HG03439 (cell line): ENCODE data around the gene NID1.
"Not testable (repeated sequence)": the region's sequence is repeated elsewhere in the genome, so short reads cannot be mapped to it uniquely, and the experiment has no call there.

ENCODE experiments used
- ATAC-seq: cut with Tn5 transposase; IDR thresholded peaks from one replicate; pipeline ENCODE4 v1.9.1; 2021; ENCODE audit warnings: mild to moderate bottlenecking, moderate library complexity; ENCODE audit not compliant: unreplicated experiment

The NID1 gene

GRCh38 chr1:235971020-235971419 is 93.9 kb downstream of the NID1 start:
- no peak for ATAC-seq

- ATAC-seq, result no peak
Measured at GRCh38 chr1:235968831-235969230, 96.1 kb downstream of the NID1 start.

- ATAC-seq, result not testable (repeated sequence)
Measured at GRCh38 chr1:235966134-235966533, 98.8 kb downstream of the NID1 start.

GRCh38 chr1:235960809-235961208 is 104.1 kb downstream of the NID1 start:
- no peak for ATAC-seq

GRCh38 chr1:235958021-235958420 is 106.9 kb downstream of the NID1 start:
- ATAC-seq, result no peak

- no peak for ATAC-seq
Measured at GRCh38 chr1:235955777-235956176, 109.1 kb downstream of the NID1 start.

- ATAC-seq, result peak; percentile 92
Measured at GRCh38 chr1:235954306-235955283, 110.3 kb downstream of the NID1 start.

GRCh38 chr1:235953801-235954200 is 111.1 kb downstream of the NID1 start:
- no peak for ATAC-seq

GRCh38 chr1:235952950-235953615 is 111.8 kb downstream of the NID1 start:
- no peak for ATAC-seq

GRCh38 chr1:235951661-235952060 is 113.2 kb downstream of the NID1 start:
- no peak for ATAC-seq

- no peak for ATAC-seq
Measured at GRCh38 chr1:235950318-235950717, 114.6 kb downstream of the NID1 start.

GRCh38 chr1:235948774-235949427 is 116.0 kb downstream of the NID1 start:
- no peak for ATAC-seq

GRCh38 chr1:235947989-235948388 is 116.9 kb downstream of the NID1 start:
- no peak for ATAC-seq

- ATAC-seq, result no peak
Measured at GRCh38 chr1:235946571-235946981, 118.3 kb downstream of the NID1 start.

GRCh38 chr1:235945775-235946570 is 118.9 kb downstream of the NID1 start:
- ATAC-seq, result no peak

GRCh38 chr1:235943581-235944114 is 121.2 kb downstream of the NID1 start:
- ATAC-seq, result no peak

GRCh38 chr1:235942979-235943575 is 121.8 kb downstream of the NID1 start:
- no peak for ATAC-seq

GRCh38 chr1:235942625-235942934 is 122.3 kb downstream of the NID1 start:
- no peak for ATAC-seq

- ATAC-seq, result no peak
Measured at GRCh38 chr1:235941876-235942624, 122.8 kb downstream of the NID1 start.
